GM23338 (cell line): ENCODE measurements around the gene UBE2E2. TPM values are rescaled to one million over a fixed set of nuclear protein-coding genes. Genes with fewer than 3 reads are reported as not detected.

Experiments
- ATAC-seq: fragments of 200-7000 bp; cut with Tn5 transposase; 3 replicates; pipeline ENCODE4 v1.9.1; 2020
- DNase-seq: peaks from one replicate; pipeline ENCODE4 v3.0.0-alpha.2; 2015; ENCODE audit warnings: low spot score
- H2AFZ ChIP-seq: fragments of 200-600 bp; sonication (generic); 2 replicates; pipeline ENCODE4 v1.8.0; 2016; ENCODE audit warnings: antibody characterized with exemption, mild to moderate bottlenecking, moderate library complexity
- H3F3A ChIP-seq: fragments of 200-600 bp; sonication (generic); replicated peaks from 2 replicates; pipeline ENCODE4 v1.8.0; 2017; ENCODE audit warnings: antibody characterized with exemption, mixed run types, low read depth
- H3K27ac ChIP-seq: fragments of 200-600 bp; sonication (generic); 2 replicates; pipeline ENCODE4 v1.6.1; 2016; ENCODE audit warnings: low read depth
- H3K27me3 ChIP-seq: fragments of 200-600 bp; sonication (generic); 2 replicates; pipeline ENCODE4 v1.8.0; 2016; ENCODE audit warnings: mild to moderate bottlenecking, mixed run types, moderate library complexity; ENCODE audit not compliant: insufficient read depth
- H3K36me3 ChIP-seq: fragments of 200-600 bp; sonication (generic); 2 replicates; pipeline ENCODE4 v1.8.0; 2016; ENCODE audit warnings: mild to moderate bottlenecking; ENCODE audit not compliant: insufficient read depth
- H3K4me1 ChIP-seq: fragments of 200-600 bp; sonication (generic); 2 replicates; pipeline ENCODE4 v1.8.0; 2016; ENCODE audit warnings: mild to moderate bottlenecking, moderate library complexity; ENCODE audit not compliant: insufficient read depth
- H3K4me2 ChIP-seq: fragments of 200-600 bp; sonication (generic); 2 replicates; pipeline ENCODE4 v1.7.1; 2017; ENCODE audit warnings: mixed run types
- H3K4me3 ChIP-seq: fragments of 200-600 bp; sonication (generic); 2 replicates; pipeline ENCODE4 v1.6.1; 2016; ENCODE audit warnings: mixed run types
- H3K79me2 ChIP-seq: fragments of 200-600 bp; sonication (generic); replicated peaks from 2 replicates; pipeline ENCODE4 v1.8.0; 2017; ENCODE audit warnings: mild to moderate bottlenecking; ENCODE audit not compliant: insufficient read depth
- H3K9me2 ChIP-seq: fragments of 200-600 bp; sonication (generic); 2 replicates; pipeline ENCODE4 v1.8.0; 2017; ENCODE audit not compliant: insufficient read depth
- H4K20me1 ChIP-seq: fragments of 200-600 bp; sonication (generic); replicated peaks from 2 replicates; pipeline ENCODE4 v1.8.0; 2017; ENCODE audit warnings: mild to moderate bottlenecking; ENCODE audit not compliant: insufficient read depth
- H3K27ac Mint-ChIP-seq: 2 replicates; pipeline ENCODE4 v1.8.0; 2020; ENCODE audit warnings: inconsistent platforms, mild to moderate bottlenecking, moderate library complexity, mixed read lengths
- H3K27me3 Mint-ChIP-seq: 3 replicates; pipeline ENCODE4 v1.8.0; 2022; ENCODE audit warnings: low read depth, mild to moderate bottlenecking, moderate library complexity, mixed read lengths, inconsistent platforms; ENCODE audit not compliant: insufficient read depth, poor library complexity
- H3K36me3 Mint-ChIP-seq: 3 replicates; pipeline ENCODE4 v1.8.0; 2021; ENCODE audit warnings: low read depth, mild to moderate bottlenecking, inconsistent platforms, moderate library complexity, mixed read lengths
- H3K4me1 Mint-ChIP-seq: 3 replicates; pipeline ENCODE4 v1.8.0; 2020; ENCODE audit warnings: mild to moderate bottlenecking, inconsistent platforms, mixed read lengths
- H3K4me3 Mint-ChIP-seq: 3 replicates; pipeline ENCODE4 v1.8.0; 2021; ENCODE audit warnings: moderate library complexity, mild to moderate bottlenecking, inconsistent platforms, mixed read lengths
- H3K9me3 Mint-ChIP-seq: 3 replicates; pipeline ENCODE4 v1.8.0; 2020; ENCODE audit warnings: moderate library complexity, mild to moderate bottlenecking, inconsistent platforms, mixed read lengths
- EZH2phosphoT487 ChIP-seq: fragments of 200-600 bp; sonication (generic); IDR thresholded peaks from one replicate; pipeline ENCODE4 v1.8.1; 2018; ENCODE audit warnings: antibody characterized with exemption; ENCODE audit not compliant: unreplicated experiment
- JUNB ChIP-seq: IDR thresholded peaks from one replicate; pipeline ENCODE4 v1.6.1; 2016; ENCODE audit warnings: antibody characterized with exemption; ENCODE audit not compliant: unreplicated experiment
- POLR2AphosphoS5 ChIP-seq: IDR thresholded peaks from 2 replicates; pipeline ENCODE4 v1.6.1; 2016; ENCODE audit warnings: antibody characterized with exemption, low read depth
- ZNF114 ChIP-seq: fragments of 250-450 bp; sonication (Bioruptor Pico); IDR thresholded peaks from 2 replicates; pipeline ENCODE4 v1.5.0; 2020; ENCODE audit warnings: mild to moderate bottlenecking, moderate library complexity
- ZNF331 ChIP-seq: fragments of 250-450 bp; sonication (Bioruptor Pico); IDR thresholded peaks from 2 replicates; pipeline ENCODE4 v1.5.0; 2020; ENCODE audit warnings: low read depth, mild to moderate bottlenecking, moderate library complexity
- polyA plus RNA-seq: library from polyadenylated mRNA; unstranded; fragments of >200 nt; fragmentation: Nextera tagmentation; extraction: Ambion mirVana; gene quantifications from 2 replicates; pipeline ENCODE4 v1.2.1, GENCODE V29; 2016
- total RNA-seq: library from RNA; depleted of rRNA; stranded (reverse); fragments of >200 nt; shearing (Covaris generic); gene quantifications from 2 replicates; pipeline ENCODE4 v1.2.3, GENCODE V29; 2014
- TF ChIP-seq, protein P1 (sequence below): fragments of 250-450 bp; sonication (Bioruptor Pico); IDR thresholded peaks from 2 replicates; pipeline ENCODE4 v1.5.0; 2020; ENCODE audit warnings: mild to moderate bottlenecking, moderate library complexity
- TF ChIP-seq, protein P2 (sequence below): IDR thresholded peaks from one replicate; pipeline ENCODE4 v1.6.1; 2018; ENCODE audit warnings: antibody characterized with exemption; ENCODE audit not compliant: unreplicated experiment
- TF ChIP-seq, protein P3 (sequence below): IDR thresholded peaks from 2 replicates; pipeline ENCODE4 v1.6.1; 2016; ENCODE audit warnings: antibody characterized with exemption

Gene UBE2E2
- total and polyA plus RNA-seq, 2 experiments from 2014 or later: 86.9 to 169 TPM

DNA sequence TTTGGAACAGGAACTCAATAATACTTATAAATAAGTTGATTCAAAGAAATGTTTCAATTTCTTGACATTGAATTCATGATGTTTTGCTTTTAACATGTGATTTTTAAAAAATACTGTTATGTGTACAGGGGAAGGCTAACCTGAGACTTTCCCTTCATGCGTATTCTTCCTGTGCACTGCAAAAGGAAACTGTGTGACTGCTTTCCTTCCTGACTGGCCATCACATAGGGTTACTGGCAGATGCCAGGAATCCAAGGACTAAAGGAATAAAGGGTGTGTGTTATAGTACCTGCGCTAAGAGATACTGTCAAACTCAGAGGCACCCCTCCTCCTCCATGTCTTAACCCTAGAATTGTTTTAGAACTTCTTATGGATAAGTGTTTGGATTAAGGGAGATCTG lies 236.0 kb downstream of the UBE2E2 start (continued):
- TF ChIP-seq, protein P1, sequence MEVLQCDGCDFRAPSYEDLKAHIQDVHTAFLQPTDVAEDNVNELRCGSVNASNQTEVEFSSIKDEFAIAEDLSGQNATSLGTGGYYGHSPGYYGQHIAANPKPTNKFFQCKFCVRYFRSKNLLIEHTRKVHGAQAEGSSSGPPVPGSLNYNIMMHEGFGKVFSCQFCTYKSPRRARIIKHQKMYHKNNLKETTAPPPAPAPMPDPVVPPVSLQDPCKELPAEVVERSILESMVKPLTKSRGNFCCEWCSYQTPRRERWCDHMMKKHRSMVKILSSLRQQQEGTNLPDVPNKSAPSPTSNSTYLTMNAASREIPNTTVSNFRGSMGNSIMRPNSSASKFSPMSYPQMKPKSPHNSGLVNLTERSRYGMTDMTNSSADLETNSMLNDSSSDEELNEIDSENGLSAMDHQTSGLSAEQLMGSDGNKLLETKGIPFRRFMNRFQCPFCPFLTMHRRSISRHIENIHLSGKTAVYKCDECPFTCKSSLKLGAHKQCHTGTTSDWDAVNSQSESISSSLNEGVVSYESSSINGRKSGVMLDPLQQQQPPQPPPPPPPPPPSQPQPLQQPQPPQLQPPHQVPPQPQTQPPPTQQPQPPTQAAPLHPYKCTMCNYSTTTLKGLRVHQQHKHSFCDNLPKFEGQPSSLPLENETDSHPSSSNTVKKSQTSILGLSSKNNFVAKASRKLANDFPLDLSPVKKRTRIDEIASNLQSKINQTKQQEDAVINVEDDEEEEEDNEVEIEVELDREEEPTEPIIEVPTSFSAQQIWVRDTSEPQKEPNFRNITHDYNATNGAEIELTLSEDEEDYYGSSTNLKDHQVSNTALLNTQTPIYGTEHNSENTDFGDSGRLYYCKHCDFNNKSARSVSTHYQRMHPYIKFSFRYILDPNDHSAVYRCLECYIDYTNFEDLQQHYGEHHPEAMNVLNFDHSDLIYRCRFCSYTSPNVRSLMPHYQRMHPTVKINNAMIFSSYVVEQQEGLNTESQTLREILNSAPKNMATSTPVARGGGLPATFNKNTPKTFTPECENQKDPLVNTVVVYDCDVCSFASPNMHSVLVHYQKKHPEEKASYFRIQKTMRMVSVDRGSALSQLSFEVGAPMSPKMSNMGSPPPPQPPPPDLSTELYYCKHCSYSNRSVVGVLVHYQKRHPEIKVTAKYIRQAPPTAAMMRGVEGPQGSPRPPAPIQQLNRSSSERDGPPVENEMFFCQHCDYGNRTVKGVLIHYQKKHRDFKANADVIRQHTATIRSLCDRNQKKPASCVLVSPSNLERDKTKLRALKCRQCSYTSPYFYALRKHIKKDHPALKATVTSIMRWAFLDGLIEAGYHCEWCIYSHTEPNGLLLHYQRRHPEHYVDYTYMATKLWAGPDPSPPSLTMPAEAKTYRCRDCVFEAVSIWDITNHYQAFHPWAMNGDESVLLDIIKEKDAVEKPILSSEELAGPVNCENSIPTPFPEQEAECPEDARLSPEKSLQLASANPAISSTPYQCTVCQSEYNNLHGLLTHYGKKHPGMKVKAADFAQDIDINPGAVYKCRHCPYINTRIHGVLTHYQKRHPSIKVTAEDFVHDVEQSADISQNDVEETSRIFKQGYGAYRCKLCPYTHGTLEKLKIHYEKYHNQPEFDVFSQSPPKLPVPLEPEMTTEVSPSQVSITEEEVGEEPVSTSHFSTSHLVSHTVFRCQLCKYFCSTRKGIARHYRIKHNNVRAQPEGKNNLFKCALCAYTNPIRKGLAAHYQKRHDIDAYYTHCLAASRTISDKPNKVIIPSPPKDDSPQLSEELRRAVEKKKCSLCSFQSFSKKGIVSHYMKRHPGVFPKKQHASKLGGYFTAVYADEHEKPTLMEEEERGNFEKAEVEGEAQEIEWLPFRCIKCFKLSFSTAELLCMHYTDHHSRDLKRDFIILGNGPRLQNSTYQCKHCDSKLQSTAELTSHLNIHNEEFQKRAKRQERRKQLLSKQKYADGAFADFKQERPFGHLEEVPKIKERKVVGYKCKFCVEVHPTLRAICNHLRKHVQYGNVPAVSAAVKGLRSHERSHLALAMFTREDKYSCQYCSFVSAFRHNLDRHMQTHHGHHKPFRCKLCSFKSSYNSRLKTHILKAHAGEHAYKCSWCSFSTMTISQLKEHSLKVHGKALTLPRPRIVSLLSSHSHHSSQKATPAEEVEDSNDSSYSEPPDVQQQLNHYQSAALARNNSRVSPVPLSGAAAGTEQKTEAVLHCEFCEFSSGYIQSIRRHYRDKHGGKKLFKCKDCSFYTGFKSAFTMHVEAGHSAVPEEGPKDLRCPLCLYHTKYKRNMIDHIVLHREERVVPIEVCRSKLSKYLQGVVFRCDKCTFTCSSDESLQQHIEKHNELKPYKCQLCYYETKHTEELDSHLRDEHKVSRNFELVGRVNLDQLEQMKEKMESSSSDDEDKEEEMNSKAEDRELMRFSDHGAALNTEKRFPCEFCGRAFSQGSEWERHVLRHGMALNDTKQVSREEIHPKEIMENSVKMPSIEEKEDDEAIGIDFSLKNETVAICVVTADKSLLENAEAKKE (CRISPR knock-in tag): no peak
- TF ChIP-seq POLR2AphosphoS5 (no peak), JUNB (no peak)

DNA sequence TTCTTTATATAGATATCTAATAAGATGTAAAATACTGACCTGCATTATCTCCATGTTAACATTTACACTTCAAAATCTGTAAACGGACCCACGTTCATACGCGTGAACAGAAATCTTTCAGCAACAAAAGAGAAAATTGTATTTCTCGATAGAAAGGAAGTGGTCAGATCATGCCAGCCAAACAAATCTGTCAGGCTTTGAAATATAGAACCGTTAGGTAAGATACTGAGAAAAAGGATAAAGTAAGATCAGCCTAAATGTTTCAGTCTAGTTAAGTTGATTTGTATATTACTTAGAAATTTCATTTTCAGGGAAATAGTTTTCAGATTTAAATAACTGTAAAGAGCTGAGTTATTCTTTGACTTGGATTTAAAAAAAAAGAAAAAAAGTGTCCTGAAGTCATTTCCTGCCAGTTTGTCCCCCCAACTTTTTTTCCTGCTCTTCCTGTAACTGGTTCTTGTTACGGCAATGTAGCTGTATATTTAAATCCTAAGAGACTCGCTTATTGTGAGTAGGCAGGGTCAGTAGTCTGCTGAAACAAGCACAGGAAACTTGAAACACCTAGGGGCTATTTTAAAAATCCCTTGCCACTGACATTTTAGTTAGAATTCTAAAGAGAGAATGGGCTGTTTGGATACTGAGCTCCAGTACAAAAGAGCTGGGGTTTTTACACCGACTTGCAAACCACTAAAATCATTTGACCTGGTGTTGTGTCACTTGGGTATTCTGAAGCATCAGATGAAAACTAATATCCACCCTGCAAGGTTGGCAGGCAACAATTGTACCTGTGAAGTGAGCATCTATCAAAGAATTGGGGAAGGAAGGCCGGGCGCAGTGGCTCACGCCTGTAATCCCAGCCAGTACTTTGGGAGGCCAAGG lies 237.5 kb downstream of the UBE2E2 start:
- Histone ChIP-seq H3K9me2 (peaks cover 18% of the 10 kb centered on the region; the same call in 1 of the 2 replicates), H3K4me1 (peaks cover 28% of the 10 kb centered on the region), H3K4me3 (no peak overlapping the region), H3K79me2 (peaks cover 33% of the 10 kb centered on the region), H3K27ac (peak overlapping the region; percentile 48; the same call in 1 of the 2 replicates), H3F3A (no peaks in the 10 kb centered on the region), H3K36me3 (no peaks in the 10 kb centered on the region), H3K27me3 (no peaks in the 10 kb centered on the region), H4K20me1 (no peaks in the 10 kb centered on the region), H2AFZ (no peak overlapping the region), H3K4me2 (no peak overlapping the region)
- H3K36me3 Mint-ChIP-seq: no peaks in the 10 kb centered on the region
- H3K27me3 Mint-ChIP-seq: no peaks in the 10 kb centered on the region
- H3K4me1 Mint-ChIP-seq: peaks cover 47% of the 10 kb centered on the region
- DNase-seq: no peak
- no peak for ATAC-seq
- no peak overlapping the region for H3K4me3 Mint-ChIP-seq
- no peaks in the 10 kb centered on the region for H3K9me3 Mint-ChIP-seq
- peak overlapping the region; percentile 48; the same call in 1 of the 2 replicates for H3K27ac Mint-ChIP-seq
- TF ChIP-seq, protein P2, sequence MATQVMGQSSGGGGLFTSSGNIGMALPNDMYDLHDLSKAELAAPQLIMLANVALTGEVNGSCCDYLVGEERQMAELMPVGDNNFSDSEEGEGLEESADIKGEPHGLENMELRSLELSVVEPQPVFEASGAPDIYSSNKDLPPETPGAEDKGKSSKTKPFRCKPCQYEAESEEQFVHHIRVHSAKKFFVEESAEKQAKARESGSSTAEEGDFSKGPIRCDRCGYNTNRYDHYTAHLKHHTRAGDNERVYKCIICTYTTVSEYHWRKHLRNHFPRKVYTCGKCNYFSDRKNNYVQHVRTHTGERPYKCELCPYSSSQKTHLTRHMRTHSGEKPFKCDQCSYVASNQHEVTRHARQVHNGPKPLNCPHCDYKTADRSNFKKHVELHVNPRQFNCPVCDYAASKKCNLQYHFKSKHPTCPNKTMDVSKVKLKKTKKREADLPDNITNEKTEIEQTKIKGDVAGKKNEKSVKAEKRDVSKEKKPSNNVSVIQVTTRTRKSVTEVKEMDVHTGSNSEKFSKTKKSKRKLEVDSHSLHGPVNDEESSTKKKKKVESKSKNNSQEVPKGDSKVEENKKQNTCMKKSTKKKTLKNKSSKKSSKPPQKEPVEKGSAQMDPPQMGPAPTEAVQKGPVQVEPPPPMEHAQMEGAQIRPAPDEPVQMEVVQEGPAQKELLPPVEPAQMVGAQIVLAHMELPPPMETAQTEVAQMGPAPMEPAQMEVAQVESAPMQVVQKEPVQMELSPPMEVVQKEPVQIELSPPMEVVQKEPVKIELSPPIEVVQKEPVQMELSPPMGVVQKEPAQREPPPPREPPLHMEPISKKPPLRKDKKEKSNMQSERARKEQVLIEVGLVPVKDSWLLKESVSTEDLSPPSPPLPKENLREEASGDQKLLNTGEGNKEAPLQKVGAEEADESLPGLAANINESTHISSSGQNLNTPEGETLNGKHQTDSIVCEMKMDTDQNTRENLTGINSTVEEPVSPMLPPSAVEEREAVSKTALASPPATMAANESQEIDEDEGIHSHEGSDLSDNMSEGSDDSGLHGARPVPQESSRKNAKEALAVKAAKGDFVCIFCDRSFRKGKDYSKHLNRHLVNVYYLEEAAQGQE: no peak
- TF ChIP-seq, protein P3, sequence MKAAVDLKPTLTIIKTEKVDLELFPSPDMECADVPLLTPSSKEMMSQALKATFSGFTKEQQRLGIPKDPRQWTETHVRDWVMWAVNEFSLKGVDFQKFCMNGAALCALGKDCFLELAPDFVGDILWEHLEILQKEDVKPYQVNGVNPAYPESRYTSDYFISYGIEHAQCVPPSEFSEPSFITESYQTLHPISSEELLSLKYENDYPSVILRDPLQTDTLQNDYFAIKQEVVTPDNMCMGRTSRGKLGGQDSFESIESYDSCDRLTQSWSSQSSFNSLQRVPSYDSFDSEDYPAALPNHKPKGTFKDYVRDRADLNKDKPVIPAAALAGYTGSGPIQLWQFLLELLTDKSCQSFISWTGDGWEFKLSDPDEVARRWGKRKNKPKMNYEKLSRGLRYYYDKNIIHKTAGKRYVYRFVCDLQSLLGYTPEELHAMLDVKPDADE: no peak
- no peak for TF ChIP-seq ZNF114 (CRISPR knock-in tag)
- TF ChIP-seq ZNF331 (CRISPR knock-in tag): no peak
- TF ChIP-seq EZH2phosphoT487: no peak
